ENCODE data around the gene CELSR2.
A peak's percentile ranks its signal among the peaks of the same experiment; 100 is the strongest.

- TF ChIP-seq, protein P1, sequence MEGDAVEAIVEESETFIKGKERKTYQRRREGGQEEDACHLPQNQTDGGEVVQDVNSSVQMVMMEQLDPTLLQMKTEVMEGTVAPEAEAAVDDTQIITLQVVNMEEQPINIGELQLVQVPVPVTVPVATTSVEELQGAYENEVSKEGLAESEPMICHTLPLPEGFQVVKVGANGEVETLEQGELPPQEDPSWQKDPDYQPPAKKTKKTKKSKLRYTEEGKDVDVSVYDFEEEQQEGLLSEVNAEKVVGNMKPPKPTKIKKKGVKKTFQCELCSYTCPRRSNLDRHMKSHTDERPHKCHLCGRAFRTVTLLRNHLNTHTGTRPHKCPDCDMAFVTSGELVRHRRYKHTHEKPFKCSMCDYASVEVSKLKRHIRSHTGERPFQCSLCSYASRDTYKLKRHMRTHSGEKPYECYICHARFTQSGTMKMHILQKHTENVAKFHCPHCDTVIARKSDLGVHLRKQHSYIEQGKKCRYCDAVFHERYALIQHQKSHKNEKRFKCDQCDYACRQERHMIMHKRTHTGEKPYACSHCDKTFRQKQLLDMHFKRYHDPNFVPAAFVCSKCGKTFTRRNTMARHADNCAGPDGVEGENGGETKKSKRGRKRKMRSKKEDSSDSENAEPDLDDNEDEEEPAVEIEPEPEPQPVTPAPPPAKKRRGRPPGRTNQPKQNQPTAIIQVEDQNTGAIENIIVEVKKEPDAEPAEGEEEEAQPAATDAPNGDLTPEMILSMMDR (IDR thresholded peaks at IDR 0.05 in 8 of 11, conservative IDR thresholded peaks at IDR 0.05 in 3 of 11) = peak in 5 of 11 experiments; percentile 30 to 46 (median 36)
- TF ChIP-seq POLR2A (IDR thresholded peaks at IDR 0.05) = no peak
These were observed 48.1 kb upstream of the CELSR2 start for GRCh38 chr1:109201123-109201703.

Measured in spleen (tissue), 7 donors.